HG03378 (cell line): ENCODE measurements around the gene ZC3H7A.

Experiments
- ATAC-seq: cut with Tn5 transposase; IDR thresholded peaks from one replicate; pipeline ENCODE4 v1.9.1; 2021; ENCODE audit warnings: mild to moderate bottlenecking, moderate library complexity; ENCODE audit not compliant: unreplicated experiment

Gene ZC3H7A

DNA sequence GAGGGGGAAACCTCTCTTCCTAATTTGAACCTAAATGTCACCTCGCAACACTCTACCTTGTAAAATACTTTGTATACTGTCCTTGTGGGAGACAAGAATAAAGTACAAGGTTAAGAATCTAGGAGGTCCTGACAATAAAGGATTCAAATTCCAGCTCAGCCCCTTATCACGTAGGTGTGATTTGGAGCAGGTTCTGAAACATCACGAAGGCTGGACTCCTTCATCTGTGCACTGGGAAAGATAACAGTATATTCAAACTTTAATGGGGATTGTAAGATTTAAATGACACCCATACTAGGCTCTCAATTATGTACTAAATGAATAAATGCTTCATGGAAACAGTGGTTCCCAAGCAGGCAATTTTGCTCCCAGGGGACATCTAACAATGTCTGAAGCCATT, 56.5 kb downstream of the ZC3H7A start:
- no peak for ATAC-seq

DNA sequence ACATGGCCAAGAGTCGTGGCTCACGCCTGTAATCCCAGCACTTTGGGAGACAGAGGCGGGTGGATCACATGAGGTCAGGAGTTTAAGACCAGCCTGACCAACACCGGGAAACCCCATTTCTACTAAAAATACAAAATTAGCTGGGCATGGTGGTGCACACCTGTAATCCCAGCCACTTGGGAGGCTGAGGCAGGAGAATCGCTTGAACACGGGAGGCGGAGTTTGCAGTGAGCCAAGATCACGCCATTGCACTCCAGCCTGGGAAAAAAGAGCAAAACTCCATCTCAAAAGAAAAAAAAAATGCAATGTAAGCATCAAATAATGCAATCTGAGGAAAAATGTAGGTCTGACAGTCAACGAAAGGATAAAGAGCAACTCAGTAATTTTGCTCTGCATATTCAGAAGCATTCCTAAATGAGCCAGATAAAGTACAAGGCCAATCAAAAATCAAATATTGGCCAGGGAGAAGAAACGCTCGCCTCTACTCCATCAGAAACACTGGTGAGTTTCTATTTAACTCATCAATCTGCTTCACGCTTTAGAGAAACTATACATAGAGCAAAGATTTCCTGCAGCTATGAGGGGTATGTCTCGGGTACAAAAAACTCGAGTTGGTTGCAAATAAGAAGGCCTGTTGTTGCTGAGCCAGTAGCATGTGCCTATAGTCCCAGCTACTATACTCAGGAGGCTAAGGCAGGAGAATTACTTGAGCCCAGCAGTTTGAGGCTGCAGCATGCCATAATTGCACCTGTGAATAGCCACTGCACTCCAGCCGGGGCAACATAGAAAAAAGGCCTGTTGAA, 58.1 kb downstream of the ZC3H7A start:
- ATAC-seq: no peak

DNA sequence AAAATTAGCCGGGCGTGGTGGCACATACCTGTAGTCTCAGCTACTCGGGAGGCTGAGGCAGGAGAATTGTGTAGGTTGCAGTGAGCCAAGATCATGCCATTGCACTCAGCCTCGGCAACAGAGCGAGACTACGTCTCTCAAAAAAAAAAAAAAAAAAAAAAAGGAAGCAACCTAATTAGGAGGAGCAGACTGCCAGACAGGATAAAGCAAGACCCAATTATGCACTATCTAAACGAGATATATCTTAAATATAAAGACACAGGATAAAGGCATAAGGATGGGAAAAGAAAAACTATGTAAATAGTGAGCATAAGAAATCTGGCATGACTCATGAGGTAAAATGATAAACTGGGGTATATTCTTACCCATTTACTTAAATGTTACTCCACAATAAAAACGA, 59.3 kb downstream of the ZC3H7A start:
- no peak for ATAC-seq

- no peak for ATAC-seq
Measured at GRCh38 chr16:11736903-11737302, 60.2 kb downstream of the ZC3H7A start.

DNA sequence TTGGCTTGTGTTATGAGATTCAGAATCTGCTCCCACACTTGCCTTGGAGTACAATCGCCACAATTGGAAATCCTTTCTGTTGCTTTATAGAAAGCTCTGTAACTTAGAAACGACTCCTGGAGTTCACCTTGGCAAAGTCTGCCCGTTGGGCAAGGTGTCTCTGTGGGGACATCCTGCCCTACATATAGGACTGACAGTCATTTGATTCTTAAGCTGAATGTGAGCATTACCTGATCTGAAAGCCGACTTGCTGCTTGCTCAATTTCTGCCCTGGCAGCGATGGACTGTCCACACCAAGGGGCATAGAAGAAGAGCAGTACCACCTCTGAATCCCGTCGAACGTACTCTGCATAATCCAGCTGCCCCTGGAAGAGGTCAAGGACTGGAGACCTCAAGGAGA, 61.3 kb downstream of the ZC3H7A start:
- no peak for ATAC-seq

- no peak for ATAC-seq
Measured at GRCh38 chr16:11734653-11735043, 62.4 kb downstream of the ZC3H7A start.

- ATAC-seq: peak; percentile 49
Measured at GRCh38 chr16:11734025-11734652, 62.9 kb downstream of the ZC3H7A start.

DNA sequence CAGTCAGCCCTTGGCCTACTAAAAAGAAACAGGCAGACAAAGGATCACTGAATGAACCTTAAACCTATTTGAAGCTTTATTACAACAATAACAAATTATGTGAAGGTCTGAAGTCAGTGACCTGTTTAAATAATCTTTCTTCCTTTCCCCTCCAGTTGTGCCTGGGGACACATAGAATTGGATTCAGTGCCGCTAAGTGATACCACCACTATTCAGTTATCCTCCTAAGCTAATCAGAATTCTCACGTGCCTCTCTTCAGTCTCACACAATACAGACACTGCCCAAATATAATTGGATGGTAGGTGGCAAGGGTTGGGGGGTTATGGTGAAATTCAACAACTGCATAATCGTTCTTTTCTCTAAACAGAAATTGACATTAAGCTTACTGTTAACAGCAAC, 65.8 kb downstream of the ZC3H7A start:
- ATAC-seq: no peak

DNA sequence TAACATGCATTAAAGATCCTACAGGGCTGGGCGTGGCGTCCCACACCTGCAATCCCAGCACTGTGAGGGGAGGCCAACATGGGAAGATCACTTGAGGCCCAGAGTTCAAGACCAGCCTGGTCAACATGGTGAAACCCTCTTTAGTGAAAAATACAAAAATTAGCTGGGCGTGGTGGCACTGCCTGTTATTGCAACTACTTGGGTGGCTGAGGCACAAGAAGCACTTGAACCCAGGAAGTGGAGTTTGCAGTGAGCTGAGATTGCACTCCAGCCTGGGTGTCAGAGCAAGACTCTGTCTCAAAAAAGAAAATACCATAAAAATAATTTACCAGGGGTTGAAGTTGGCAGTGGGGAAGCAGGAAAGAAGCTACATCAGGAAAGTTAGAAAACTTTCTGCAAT, 67.3 kb downstream of the ZC3H7A start:
- no peak for ATAC-seq

GRCh38 chr16:11727796-11728543, 69.1 kb downstream of the ZC3H7A start:
- ATAC-seq: no peak

DNA sequence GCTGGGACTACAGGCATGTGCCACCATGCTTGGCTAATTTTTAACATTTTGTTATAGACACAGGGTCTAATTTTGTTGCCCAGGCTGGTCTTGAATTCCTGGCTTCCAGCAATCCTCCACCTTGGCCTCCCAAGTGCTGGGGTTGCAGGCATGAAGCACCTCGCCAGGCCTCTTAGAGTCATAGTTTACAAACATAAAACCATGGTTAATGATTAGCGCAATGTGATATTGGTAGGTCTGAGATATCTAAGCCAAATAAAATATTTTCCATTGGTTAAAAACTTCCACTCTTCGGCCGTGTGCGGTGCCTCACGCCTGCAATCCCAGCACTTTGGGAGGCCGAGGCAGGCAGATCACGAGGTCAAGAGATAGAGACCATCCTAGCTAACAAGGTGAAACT, 71.0 kb downstream of the ZC3H7A start:
- ATAC-seq: no peak

- no peak for ATAC-seq
Measured at GRCh38 chr16:11725457-11725856, 71.6 kb downstream of the ZC3H7A start.

- no peak for ATAC-seq
Measured at GRCh38 chr16:11722468-11722808, 74.6 kb downstream of the ZC3H7A start.

DNA sequence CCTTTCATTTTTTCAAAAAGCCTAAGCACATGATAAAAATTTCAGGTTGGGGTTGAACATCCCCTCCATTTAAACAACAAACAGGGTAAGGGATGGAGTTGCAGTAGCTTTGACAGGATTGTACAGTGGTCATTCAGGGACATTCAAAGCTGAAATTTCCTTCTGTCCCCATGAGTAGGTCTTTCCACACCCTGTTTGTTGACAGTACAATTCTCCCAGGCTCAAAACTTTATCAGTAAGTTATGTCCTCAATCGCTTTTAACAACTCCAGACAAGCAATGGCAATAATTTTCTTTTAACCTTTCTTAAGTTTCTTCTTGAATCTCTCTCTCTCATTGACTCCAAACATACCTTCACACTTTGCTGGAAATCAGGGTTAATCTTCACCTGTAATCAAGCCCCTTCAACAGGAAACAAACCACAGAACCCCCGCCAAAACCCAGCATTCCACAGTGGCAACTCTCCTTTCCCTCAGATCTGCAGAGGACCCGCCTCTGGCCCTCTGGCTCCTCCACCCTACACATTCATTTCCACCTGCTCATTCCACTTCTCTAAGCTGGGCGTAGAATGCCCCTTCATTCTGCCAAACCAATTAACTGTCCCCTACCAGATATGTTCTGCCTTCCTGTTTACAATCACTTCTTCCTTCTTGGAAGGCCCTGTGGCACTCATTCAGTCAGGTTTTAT, 75.1 kb downstream of the ZC3H7A start:
- ATAC-seq: no peak

GRCh38 chr16:11719762-11720161, 77.3 kb downstream of the ZC3H7A start:
- no peak for ATAC-seq

GRCh38 chr16:11719171-11719570, 77.9 kb downstream of the ZC3H7A start:
- no peak for ATAC-seq

DNA sequence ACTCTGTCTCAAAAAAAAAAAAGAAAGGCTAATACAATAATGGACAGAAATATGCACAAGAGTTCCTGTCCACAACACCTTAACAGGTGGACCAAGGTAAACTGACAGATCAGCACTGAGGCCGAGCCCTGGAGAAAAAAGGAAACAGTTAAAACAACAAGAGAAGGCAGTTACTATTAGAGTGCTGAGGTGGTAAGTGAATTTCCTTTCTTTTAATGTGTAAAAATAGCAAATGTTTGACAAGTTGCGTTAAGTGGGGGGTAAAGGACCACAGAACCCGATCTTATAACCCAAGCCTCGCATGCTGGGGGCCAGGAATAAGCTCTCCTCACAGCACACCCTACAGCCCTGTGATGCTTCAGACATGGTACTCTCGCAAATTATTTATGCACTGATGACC, 79.2 kb downstream of the ZC3H7A start:
- no peak for ATAC-seq

DNA sequence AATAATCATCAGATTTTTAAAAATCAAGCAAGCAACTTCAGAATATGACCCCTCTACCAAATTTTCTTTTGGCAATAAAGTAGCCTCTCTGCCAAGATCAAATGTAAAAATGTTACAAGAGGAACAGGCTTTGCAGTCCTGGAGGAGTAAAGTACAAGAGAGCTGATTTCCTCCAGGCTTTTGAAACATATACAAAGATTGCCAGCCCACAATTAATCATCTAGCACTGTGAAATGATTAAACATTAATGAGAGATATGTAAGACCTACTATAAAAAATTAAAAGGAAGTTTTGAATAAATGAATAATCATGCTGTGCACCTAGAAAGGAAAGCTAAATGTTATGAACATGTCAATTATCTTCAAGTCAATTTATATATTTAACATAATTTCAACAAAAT, 80.7 kb downstream of the ZC3H7A start:
- ATAC-seq: no peak

DNA sequence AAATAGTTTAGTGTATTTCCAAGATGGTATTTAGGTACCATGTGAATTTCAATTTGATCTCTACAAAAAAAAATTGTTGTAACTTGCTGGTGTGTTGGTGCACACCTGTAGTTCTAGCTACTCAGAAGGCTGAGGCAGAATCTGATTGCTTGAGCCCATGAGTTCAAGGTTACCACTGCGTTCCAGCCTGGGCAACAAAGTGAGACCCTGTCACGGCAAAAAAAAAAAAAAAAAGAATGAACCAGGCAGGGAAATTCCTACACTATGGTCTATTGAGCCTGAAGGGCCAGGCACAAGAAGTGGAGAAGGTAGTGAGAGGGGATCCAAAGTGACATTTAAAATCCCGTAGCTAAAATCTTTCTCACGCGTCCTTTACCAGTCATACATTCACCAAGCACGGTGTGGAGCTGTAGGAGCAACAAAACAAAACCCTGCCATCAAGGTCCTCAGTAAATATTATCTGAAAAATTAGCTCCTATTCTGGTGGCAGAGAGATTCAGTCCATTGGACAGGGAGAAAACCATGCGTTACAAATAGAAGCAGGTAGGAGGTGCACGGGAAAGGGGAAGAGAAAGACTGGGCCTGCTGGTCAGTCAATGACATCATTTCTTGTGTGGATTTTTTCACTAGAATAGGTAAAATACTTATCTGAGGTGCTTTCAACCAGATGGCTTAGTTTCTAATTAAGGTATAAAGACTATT, 81.7 kb downstream of the ZC3H7A start:
- ATAC-seq: no peak

- ATAC-seq: no peak
Measured at GRCh38 chr16:11712122-11712521, 84.9 kb downstream of the ZC3H7A start.

GRCh38 chr16:11711662-11712061, 85.4 kb downstream of the ZC3H7A start:
- ATAC-seq: no peak
